Measurements from ENCODE around the gene STK40. TPM values are rescaled to one million over a fixed set of nuclear protein-coding genes. Genes with fewer than 3 reads are reported as not detected.

Gene STK40
- total RNA-seq, 4 donors from 2014 or later = 25.7 to 39.3 (median 30.0) TPM

- 88 to 94% methylated on average over 8 to 9 of the region's 10 CpGs for WGBS, 2 donors
- DNase-seq (ENCODE audit: low spot score in 2 of 2) = no peak
These were observed 78.0 kb downstream of the STK40 start for GRCh38 chr1:36307601-36308330.

DNA sequence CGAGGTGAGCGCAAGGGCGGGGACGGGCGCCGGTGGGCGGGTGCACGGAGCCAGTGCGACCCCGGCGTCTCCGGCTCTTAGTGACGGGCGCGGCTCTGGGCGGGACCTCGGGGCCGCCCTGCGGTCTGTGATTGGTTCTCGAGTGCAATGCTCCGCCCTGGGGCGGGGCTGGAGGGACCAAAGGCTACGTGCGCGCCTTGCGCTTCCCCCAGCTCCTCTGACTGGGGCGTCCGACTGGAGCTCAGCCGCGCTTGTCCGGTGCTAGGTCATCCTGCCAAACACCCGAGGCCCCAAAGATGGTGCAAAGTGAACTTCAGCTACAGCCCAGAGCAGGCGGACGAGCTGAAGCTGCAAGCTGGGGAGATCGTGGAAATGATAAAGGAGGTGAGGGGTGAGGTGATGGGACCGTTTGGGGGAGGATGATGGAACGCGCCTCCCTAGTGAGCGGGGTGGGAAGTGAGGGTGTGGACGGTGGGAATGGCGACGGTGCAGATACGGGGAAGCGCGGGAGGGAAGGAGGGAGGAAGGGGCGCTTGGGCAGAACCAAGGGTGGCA lies 78.7 kb downstream of the STK40 start:
- WGBS, 2 donors = 2% methylated on average over 24 to 26 of the region's 46 CpGs
- no peaks in the 10 kb centered on the region for H3K27me3 ChIP-seq
- H3K4me3 ChIP-seq = peak overlapping the region; percentile 59 to 71 (median 66)
- peaks cover 0 to 21% (median 13%) of the 10 kb centered on the region in 4 donors for H3K4me1 ChIP-seq
- H3K36me3 ChIP-seq = peaks cover 0 to 39% (median 5%) of the 10 kb centered on the region in 3 donors
- no peaks in the 10 kb centered on the region for H3K9me3 ChIP-seq
- peak; percentile 79 for DNase-seq (ENCODE audit: low spot score in 2 of 2)
- peak overlapping the region; percentile 15 to 84 (median 68) for H3K27ac ChIP-seq
- TF ChIP-seq EP300 (IDR thresholded peaks at IDR 0.05) = peak in 1 of 2 donors; percentile 61
- no peak for TF ChIP-seq CTCF (IDR thresholded peaks at IDR 0.05)
- peak; percentile 17 to 59 for TF ChIP-seq POLR2A (IDR thresholded peaks at IDR 0.05)

More at GRCh38 chr1:36307601-36308330, 78.0 kb downstream of the STK40 start:
- peak overlapping the region in 1 of 4 donors; percentile 84 for H3K27ac ChIP-seq
- TF ChIP-seq CTCF (IDR thresholded peaks at IDR 0.05) (no peak), POLR2A (IDR thresholded peaks at IDR 0.05) (no peak), EP300 (IDR thresholded peaks at IDR 0.05) (no peak)
- peak overlapping the region in 1 of 4 donors; percentile 64 for H3K4me3 ChIP-seq
- peaks cover 0 to 21% (median 13%) of the 10 kb centered on the region in 4 donors for H3K4me1 ChIP-seq
- H3K9me3 ChIP-seq = no peaks in the 10 kb centered on the region
- no peaks in the 10 kb centered on the region for H3K27me3 ChIP-seq
- H3K36me3 ChIP-seq = peaks cover 0 to 31% (median 0%) of the 10 kb centered on the region in 3 donors

- Histone ChIP-seq H3K27ac (peak within 1 kb of the TSS; percentile 15 to 84 (median 68)), H3K4me1 (peaks cover 0 to 21% (median 13%) of the 10 kb centered on the region in 4 donors), H3K36me3 (peaks cover 3 to 43% (median 6%) of the 10 kb centered on the region in 3 donors), H3K4me3 (peak within 1 kb of the TSS; percentile 59 to 71 (median 66)), H3K27me3 (no peaks in the 10 kb centered on the region), H3K9me3 (no peaks in the 10 kb centered on the region)
- peak in 1 of 2 donors; percentile 33 for DNase-seq (ENCODE audit: low spot score in 2 of 2)
- 0 to 4% methylated on average over 1 to 39 of the region's 65 CpGs for WGBS, 2 donors
- TF ChIP-seq EP300 (IDR thresholded peaks at IDR 0.05) = peak in 1 of 2 donors; percentile 2
- peak in 1 of 5 experiments; percentile 17 for TF ChIP-seq CTCF (IDR thresholded peaks at IDR 0.05)
- TF ChIP-seq POLR2A (IDR thresholded peaks at IDR 0.05) = no peak
These were observed 79.4 kb downstream of the STK40 start, which contains the start of gene SH3D21 for GRCh38 chr1:36306210-36306901. Gene SH3D21, plus strand, starts transcription at chr1:36306368. Its CDS starts 53 bp downstream, at chr1:36306421.

DNA sequence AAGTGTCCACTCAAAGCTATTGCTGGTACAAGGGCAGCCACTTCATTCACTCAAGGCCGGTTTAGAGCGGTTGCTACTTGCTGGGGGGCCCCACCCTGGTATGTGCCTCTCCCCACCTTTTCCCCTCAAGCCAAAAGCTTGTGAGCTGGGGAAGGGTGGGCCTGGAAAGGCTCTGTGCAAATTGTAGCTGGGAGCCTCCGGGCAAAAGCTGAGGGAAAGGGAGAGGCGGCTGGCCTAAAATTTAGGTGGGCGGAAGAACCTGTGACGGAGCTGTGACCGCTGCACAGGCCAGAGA lies 79.9 kb downstream of the STK40 start:
- WGBS, 2 donors = 66 to 67% methylated on average over 6 to 7 of the region's 7 CpGs
- peak overlapping the region in 2 of 4 donors; percentile 64 to 68 for H3K4me3 ChIP-seq
- TF ChIP-seq EP300 (IDR thresholded peaks at IDR 0.05) (no peak), POLR2A (IDR thresholded peaks at IDR 0.05) (no peak), CTCF (IDR thresholded peaks at IDR 0.05) (no peak)

More for the DNA sequence above, 79.9 kb downstream of the STK40 start:
- H3K27me3 ChIP-seq = no peaks in the 10 kb centered on the region
- peaks cover 6 to 43% (median 7%) of the 10 kb centered on the region in 3 donors for H3K36me3 ChIP-seq
- H3K9me3 ChIP-seq = no peaks in the 10 kb centered on the region
- peaks cover 0 to 21% (median 13%) of the 10 kb centered on the region in 4 donors for H3K4me1 ChIP-seq
- no peak for DNase-seq (ENCODE audit: low spot score in 2 of 2)
- peak overlapping the region in 3 of 4 donors; percentile 65 to 84 (median 72) for H3K27ac ChIP-seq
